Activated T-helper 17 cell treated with anti-CD3 and anti-CD28 coated beads, Interleukin-2, amount 50 U/mL, for 72 hours (primary cell): ENCODE results near the gene ADGRE2. TPM values are rescaled to one million over a fixed set of nuclear protein-coding genes. Genes with fewer than 3 reads are reported as not detected.
"Not testable (repeated sequence)": the region's sequence is repeated elsewhere in the genome, so short reads cannot be mapped to it uniquely, and the experiment has no call there.

Experiments used
- ATAC-seq: fragments of 150-1000 bp; cut with Tn5 transposase; replicated peaks from 2 replicates; pipeline ENCODE4 v1.10.0; 2021; ENCODE audit warnings: mild to moderate bottlenecking, moderate library complexity
- H3K27ac Mint-ChIP-seq: one replicate; pipeline ENCODE4 v1.8.0; 2022; ENCODE audit warnings: mixed read lengths
- H3K27me3 Mint-ChIP-seq: one replicate; pipeline ENCODE4 v1.8.0; 2022; ENCODE audit warnings: mixed read lengths
- H3K36me3 Mint-ChIP-seq: one replicate; pipeline ENCODE4 v1.8.0; 2022; ENCODE audit warnings: low read depth, mild to moderate bottlenecking, mixed read lengths
- H3K4me1 Mint-ChIP-seq: one replicate; pipeline ENCODE4 v1.8.0; 2022; ENCODE audit warnings: mixed read lengths
- H3K4me3 Mint-ChIP-seq: one replicate; pipeline ENCODE4 v1.8.0; 2022; ENCODE audit warnings: mild to moderate bottlenecking, mixed read lengths
- H3K9me3 Mint-ChIP-seq: one replicate; pipeline ENCODE4 v1.8.0; 2022; ENCODE audit warnings: mixed read lengths
- total RNA-seq, 2 donors: library from RNA; stranded (reverse); gene quantifications; one replicate each; pipeline ENCODE4 v1.2.3, GENCODE V29; 2022

Gene ADGRE2
- total RNA-seq, 2 donors from 2014 or later = 1.1 to 3.3 TPM

GRCh38 chr19:14784730-14785101 lies 6.4 kb upstream of the ADGRE2 start:
- H3K27ac Mint-ChIP-seq = peak overlapping the region; percentile 75
- H3K9me3 Mint-ChIP-seq, H3K27me3 Mint-ChIP-seq, H3K4me1 Mint-ChIP-seq, H3K36me3 Mint-ChIP-seq: not testable (repeated sequence)
- ATAC-seq = peak; percentile 89
- H3K4me3 Mint-ChIP-seq = peak overlapping the region; percentile 56

GRCh38 chr19:14783410-14783998 lies 5.1 kb upstream of the ADGRE2 start:
- H3K36me3 Mint-ChIP-seq, H3K4me3 Mint-ChIP-seq, H3K9me3 Mint-ChIP-seq, H3K4me1 Mint-ChIP-seq, H3K27ac Mint-ChIP-seq, ATAC-seq, H3K27me3 Mint-ChIP-seq: not testable (repeated sequence)

- no peak for ATAC-seq
- no peak overlapping the region for H3K4me3 Mint-ChIP-seq
- no peaks in the 10 kb centered on the region for H3K36me3 Mint-ChIP-seq
- peaks cover 10% of the 10 kb centered on the region for H3K4me1 Mint-ChIP-seq
- H3K27me3 Mint-ChIP-seq = peaks cover 9% of the 10 kb centered on the region
- no peaks in the 10 kb centered on the region for H3K9me3 Mint-ChIP-seq
- no peak overlapping the region for H3K27ac Mint-ChIP-seq
Observed at GRCh38 chr19:14782626-14783409, 4.5 kb upstream of the ADGRE2 start.

- H3K27me3 Mint-ChIP-seq = peaks cover 12% of the 10 kb centered on the region
- H3K27ac Mint-ChIP-seq, ATAC-seq, H3K4me1 Mint-ChIP-seq, H3K36me3 Mint-ChIP-seq, H3K4me3 Mint-ChIP-seq, H3K9me3 Mint-ChIP-seq: not testable (repeated sequence)
Observed at GRCh38 chr19:14781713-14782536, 3.6 kb upstream of the ADGRE2 start.

GRCh38 chr19:14780622-14781225 lies 2.4 kb upstream of the ADGRE2 start:
- peaks cover 17% of the 10 kb centered on the region for H3K27me3 Mint-ChIP-seq
- not testable (repeated sequence) for H3K36me3 Mint-ChIP-seq, H3K9me3 Mint-ChIP-seq, H3K4me3 Mint-ChIP-seq, ATAC-seq, H3K27ac Mint-ChIP-seq
- peaks cover 15% of the 10 kb centered on the region for H3K4me1 Mint-ChIP-seq

GRCh38 chr19:14779151-14779550 lies 791 bp upstream of the ADGRE2 start:
- Mint-ChIP-seq H3K27me3 (peaks cover 13% of the 10 kb centered on the region), H3K4me3 (no peak overlapping the region), H3K4me1 (peaks cover 6% of the 10 kb centered on the region), H3K9me3 (no peaks in the 10 kb centered on the region), H3K27ac (no peak overlapping the region), H3K36me3 (no peaks in the 10 kb centered on the region)
- ATAC-seq = no peak

- not testable (repeated sequence) for H3K36me3 Mint-ChIP-seq, ATAC-seq, H3K4me1 Mint-ChIP-seq, H3K4me3 Mint-ChIP-seq, H3K27ac Mint-ChIP-seq, H3K9me3 Mint-ChIP-seq
- H3K27me3 Mint-ChIP-seq = peaks cover 13% of the 10 kb centered on the region
Observed at GRCh38 chr19:14777645-14778044, 715 bp downstream of the ADGRE2 start.

- Mint-ChIP-seq H3K9me3 (no peaks in the 10 kb centered on the region), H3K27me3 (peaks cover 13% of the 10 kb centered on the region), H3K4me1 (peaks cover 6% of the 10 kb centered on the region), H3K27ac (no peak overlapping the region), H3K36me3 (no peaks in the 10 kb centered on the region), H3K4me3 (peak overlapping the region; percentile 71)
- peak; percentile 14 for ATAC-seq
Observed at GRCh38 chr19:14775869-14776586, 2.3 kb downstream of the ADGRE2 start.

- Mint-ChIP-seq H3K27me3 (peaks cover 13% of the 10 kb centered on the region), H3K4me3 (peak overlapping the region; percentile 71)
- H3K9me3 Mint-ChIP-seq, H3K4me1 Mint-ChIP-seq, H3K36me3 Mint-ChIP-seq, H3K27ac Mint-ChIP-seq, ATAC-seq: not testable (repeated sequence)
Observed at GRCh38 chr19:14775326-14775725, 3.0 kb downstream of the ADGRE2 start.

GRCh38 chr19:14774373-14774772 lies 4.0 kb downstream of the ADGRE2 start:
- Mint-ChIP-seq H3K27me3 (peaks cover 15% of the 10 kb centered on the region), H3K36me3 (no peaks in the 10 kb centered on the region), H3K27ac (no peak overlapping the region), H3K4me1 (peaks cover 6% of the 10 kb centered on the region), H3K4me3 (no peak overlapping the region), H3K9me3 (no peaks in the 10 kb centered on the region)
- no peak for ATAC-seq

GRCh38 chr19:14773722-14774121 lies 4.6 kb downstream of the ADGRE2 start:
- peaks cover 11% of the 10 kb centered on the region for H3K27me3 Mint-ChIP-seq
- H3K4me3 Mint-ChIP-seq, H3K9me3 Mint-ChIP-seq, H3K27ac Mint-ChIP-seq, H3K4me1 Mint-ChIP-seq, H3K36me3 Mint-ChIP-seq, ATAC-seq: not testable (repeated sequence)

GRCh38 chr19:14772995-14773394 lies 5.4 kb downstream of the ADGRE2 start:
- Mint-ChIP-seq H3K9me3 (no peaks in the 10 kb centered on the region), H3K4me3 (no peak overlapping the region), H3K27ac (no peak overlapping the region), H3K27me3 (peaks cover 11% of the 10 kb centered on the region), H3K4me1 (peaks cover 6% of the 10 kb centered on the region), H3K36me3 (no peaks in the 10 kb centered on the region)
- no peak for ATAC-seq

- peaks cover 6% of the 10 kb centered on the region for H3K4me1 Mint-ChIP-seq
- H3K4me3 Mint-ChIP-seq = no peak overlapping the region
- no peaks in the 10 kb centered on the region for H3K36me3 Mint-ChIP-seq
- no peak for ATAC-seq
- H3K27me3 Mint-ChIP-seq = peaks cover 8% of the 10 kb centered on the region
- H3K9me3 Mint-ChIP-seq = no peaks in the 10 kb centered on the region
- H3K27ac Mint-ChIP-seq = no peak overlapping the region
Observed at GRCh38 chr19:14772467-14772866, 5.9 kb downstream of the ADGRE2 start.
